GM12878 (cell line): Measurements from ENCODE around the gene PLXNC1. TPM values are rescaled to one million over a fixed set of nuclear protein-coding genes. Genes with fewer than 3 reads are reported as not detected.

Source experiments
- ATAC-seq: fragments of 200-7000 bp; cut with Tn5 transposase; 3 replicates; pipeline ENCODE4 v1.9.1; 2020; ENCODE audit warnings: mild to moderate bottlenecking, moderate library complexity
- BruUV-seq: library from RNA; stranded (reverse); fragments of 400-500 nt; replicated peaks from 2 replicates; lab custom pipeline; 2021; lab: Mats Ljungman, UMichigan
- CTCF ChIA-PET: fragments of 300-600 bp; sonication (Branson Sonifier 250); formaldehyde crosslinking; extraction: SDS; loops from one replicate; lab custom pipeline; 2021; ENCODE audit warnings: inconsistent platforms; lab: Yijun Ruan, JAX
- POLR2A ChIA-PET: fragments of 350-600 bp; formaldehyde crosslinking; extraction: SDS; loops from one replicate; lab custom pipeline; 2021; ENCODE audit warnings: inconsistent platforms; lab: Charles Lee
- RAD21 ChIA-PET: fragments of 300-600 bp; sonication (Branson Sonifier 250); formaldehyde crosslinking; loops from one replicate; lab custom pipeline; 2023; ENCODE audit warnings: antibody characterized with exemption; ENCODE audit not compliant: unreplicated experiment; lab: Charles Lee
- SMC1A ChIA-PET: fragments of 300-600 bp; sonication (Branson Sonifier 250); formaldehyde crosslinking; loops from one replicate; lab custom pipeline; 2023; ENCODE audit not compliant: unreplicated experiment, uncharacterized antibody; lab: Charles Lee
- DNase-seq: peaks from one replicate; pipeline ENCODE4 v3.0.0-alpha.2; 2011; ENCODE audit warnings: low read depth, low spot score
- FAIRE-seq: peaks from 3 replicates; lab custom pipeline; 2011; peaks lifted over from hg19 to GRCh38; lab: Jason Lieb, UNC
- H2AFZ ChIP-seq: 2 replicates; pipeline ENCODE4 v1.6.0; 2011; ENCODE audit warnings: low read depth, low read length, control low read depth; ENCODE audit not compliant: control insufficient read depth
- H3K27ac ChIP-seq: 2 replicates; pipeline ENCODE4 v1.5.1; 2011; ENCODE audit warnings: control low read depth; ENCODE audit not compliant: control insufficient read depth, insufficient read depth
- H3K27me3 ChIP-seq, 2 experiments: replicated peaks in 1 of 2; 2 replicates each; pipeline versions ENCODE4 v1.6.0 to v1.6.1; 2011; ENCODE audit warnings: low read length in 1 of 2; ENCODE audit not compliant: control insufficient read depth in 2 of 2, insufficient read depth in 2 of 2
- H3K36me3 ChIP-seq, 2 experiments: 2 replicates each; pipeline ENCODE4 v1.5.1; 2011; ENCODE audit warnings: low read length in 1 of 2; ENCODE audit not compliant: control insufficient read depth in 2 of 2, insufficient read depth in 2 of 2
- H3K4me1 ChIP-seq: 2 replicates; pipeline ENCODE4 v1.6.1; 2011; ENCODE audit warnings: mild to moderate bottlenecking, low read length, moderate library complexity, mixed read lengths; ENCODE audit not compliant: control insufficient read depth, insufficient read depth
- H3K4me2 ChIP-seq: 2 replicates; pipeline ENCODE4 v1.6.0; 2011; ENCODE audit warnings: control low read depth; ENCODE audit not compliant: control insufficient read depth, insufficient read depth
- H3K4me3 ChIP-seq: fragments of 200-600 bp; sonication (generic); 2 replicates; pipeline ENCODE4 v1.5.1; 2016
- H3K79me2 ChIP-seq: 2 replicates; pipeline ENCODE4 v1.6.0; 2011; ENCODE audit warnings: low read length; ENCODE audit not compliant: control insufficient read depth, insufficient read depth
- H3K9ac ChIP-seq: 2 replicates; pipeline ENCODE4 v1.8.0; 2011; ENCODE audit warnings: low read length, control low read depth, mixed read lengths; ENCODE audit not compliant: control insufficient read depth, insufficient read depth
- H3K9me3 ChIP-seq: replicated peaks from 3 replicates; pipeline ENCODE4 v1.5.1; 2011; ENCODE audit warnings: mild to moderate bottlenecking, low read length; ENCODE audit not compliant: control insufficient read depth, insufficient read depth
- H4K20me1 ChIP-seq: 2 replicates; pipeline ENCODE4 v1.6.0; 2011; ENCODE audit not compliant: control insufficient read depth, insufficient read depth
- ASH2L ChIP-seq: fragments of 300-600, 200-600 bp; sonication (generic); IDR thresholded peaks from 2 replicates; pipeline ENCODE4 v1.6.1; 2017; ENCODE audit warnings: low read depth, mild to moderate bottlenecking, borderline replicate concordance
- ATF3 ChIP-seq: IDR thresholded peaks from 2 replicates; pipeline ENCODE4 v1.6.1; 2011; ENCODE audit warnings: low read depth, mild to moderate bottlenecking, low read length, moderate library complexity, borderline replicate concordance; ENCODE audit errors: extremely low read depth
- CEBPZ ChIP-seq: fragments of 150-350 bp; IDR thresholded peaks from 2 replicates; pipeline ENCODE4 v1.6.1; 2016; ENCODE audit warnings: low read depth, low read length
- CREM ChIP-seq: IDR thresholded peaks from 2 replicates; pipeline ENCODE4 v1.6.1; 2014; ENCODE audit warnings: antibody characterized with exemption, low read depth
- IRF3 ChIP-seq: fragments of 450-650 bp; IDR thresholded peaks from 2 replicates; pipeline ENCODE4 v1.6.1; 2014; ENCODE audit warnings: mild to moderate bottlenecking
- JUND ChIP-seq: IDR thresholded peaks from 2 replicates; pipeline ENCODE4 v1.6.1; 2012; ENCODE audit warnings: low read depth, mild to moderate bottlenecking, low read length, improper control_type of control experiment, moderate library complexity
- KAT2A ChIP-seq: conservative IDR thresholded peaks from 2 replicates; pipeline ENCODE4 v1.6.1; 2011; ENCODE audit warnings: low read depth, low read length; ENCODE audit not compliant: control insufficient read depth
- NFYB ChIP-seq: IDR thresholded peaks from 2 replicates; pipeline ENCODE4 v1.6.1; 2011; ENCODE audit warnings: low read depth, mild to moderate bottlenecking, low read length, improper control_type of control experiment, moderate library complexity; ENCODE audit not compliant: insufficient read depth
- NKRF ChIP-seq: fragments of 450-650 bp; conservative IDR thresholded peaks from 2 replicates; pipeline ENCODE4 v1.6.1; 2017; ENCODE audit warnings: mild to moderate bottlenecking, moderate library complexity
- SP1 ChIP-seq: IDR thresholded peaks from one replicate; pipeline ENCODE4 v1.6.1; 2011; ENCODE audit warnings: low read depth, low read length
- STAT1 ChIP-seq: fragments of 450-650 bp; conservative IDR thresholded peaks from 2 replicates; pipeline ENCODE4 v1.6.1; 2014; ENCODE audit warnings: antibody characterized with exemption, mild to moderate bottlenecking
- USF1 ChIP-seq: IDR thresholded peaks from 2 replicates; pipeline ENCODE4 v1.6.1; 2011; ENCODE audit warnings: borderline replicate concordance, low read depth, mild to moderate bottlenecking, moderate library complexity, mixed read lengths, low read length; ENCODE audit not compliant: insufficient read depth; ENCODE audit errors: extremely low read length
- ZZZ3 ChIP-seq: IDR thresholded peaks from 2 replicates; pipeline ENCODE4 v1.6.1; 2011; ENCODE audit warnings: low read depth; ENCODE audit not compliant: control insufficient read depth, insufficient read length
- WGBS: methylation state at CpG from one replicate; pipeline ENCODE4 v1.1.6; 2016; ENCODE audit warnings: low lambda C conversion rate; ENCODE audit not compliant: insufficient replicate concordance, insufficient coverage; ENCODE audit errors: missing lambda C conversion rate; 5-methylcytosine and 5-hydroxymethylcytosine counted together
- in situ Hi-C: fragments of 300-500 bp; cut with MboI; formaldehyde crosslinking; loops from 9 replicates; pipeline ENCODE4 v1.14.3; 2018; ENCODE audit warnings: mixed read lengths
- intact Hi-C: fragments of 100-400 bp; cut with micrococcal nuclease; formaldehyde crosslinking; loops from one replicate; pipeline ENCODE4 v1.14.2; 2022; ENCODE audit not compliant: unreplicated experiment
- polyA plus RNA-seq, 11 experiments: library from polyadenylated mRNA; depleted of rRNA in 4 of 11; unstranded in 6 of 11; stranded (reverse) in 5 of 11; fragments of >200 nt; fragmentation: Nextera tagmentation in 4 of 11; fragmentation: Illumina TruSeq in 1 of 11; extraction: Ambion mirVana in 4 of 11; extraction: Trizol in 1 of 11; gene quantifications; 1 replicate in 1 of 11; 2 replicates in 10 of 11; pipeline versions ENCODE4 v1.2.1 to v1.2.3, GENCODE V29; 2011 to 2016; ENCODE audit warnings: inconsistent platforms in 2 of 11, missing spikeins in 2 of 11, low read depth in 1 of 11
- total RNA-seq, 4 experiments: library from RNA; depleted of rRNA in 3 of 4; stranded (reverse); fragments of >200 nt in 3 of 4; fragmentation: Illumina TruSeq in 1 of 4; extraction: Trizol in 1 of 4; gene quantifications; 2 replicates each; pipeline versions ENCODE4 v1.2.1 to v1.2.3, GENCODE V29; 2013 to 2021

The PLXNC1 gene
- total and polyA plus RNA-seq, 10 of the 15 experiments (the other 5 are each of a cell fraction or from before 2014, with no cell fraction given): 5.2 to 41.2 (median 24.6) TPM

- 100% methylated on average over 1 of the region's 1 CpG for WGBS
- ATAC-seq (no peak), FAIRE-seq (no peak), DNase-seq (no peak)
- peaks cover 23% of the 10 kb centered on the region for H3K4me1 ChIP-seq
- no peak overlapping the region for H3K4me2 ChIP-seq
- no peak overlapping the region for H2AFZ ChIP-seq
- ChIA-PET POLR2A (interaction anchor here (0.5 to 1.0 kb wide), 2 partner anchors 15 to 115 kb away, joined by 3 to 4 read pairs; no protein-coding TSS in a partner anchor), SMC1A (interaction anchor here (0.9 to 4.4 kb wide), 12 partner anchors 12 to 244 kb away, joined by 3 to 39 read pairs (median 4); no protein-coding TSS in a partner anchor), RAD21 (interaction anchor here (1.7 to 2.3 kb wide), 3 partner anchors 13 to 18 kb away, joined by 7 to 11 read pairs (median 7); no protein-coding TSS in a partner anchor), CTCF (interaction anchor here (0.7 to 2.3 kb wide), 6 partner anchors 8 to 40 kb away, joined by 3 to 11 read pairs (median 3); no protein-coding TSS in a partner anchor)
- H3K27me3 ChIP-seq: no peaks in the 10 kb centered on the region
- in situ Hi-C loops: no loop called here
- H3K9me3 ChIP-seq: peaks cover 12% of the 10 kb centered on the region; the same call in 2 of the 3 replicates
- H3K36me3 ChIP-seq: peaks cover 1 to 22% of the 10 kb centered on the region in 2 experiments; a peak in 3 of 4 replicates
- no peaks in the 10 kb centered on the region; the same call in 1 of the 2 replicates for H3K79me2 ChIP-seq
- BruUV-seq: no TSS peak
- no peaks in the 10 kb centered on the region for H4K20me1 ChIP-seq
- no peak overlapping the region for H3K4me3 ChIP-seq
- H3K9ac ChIP-seq: no peak overlapping the region
- intact Hi-C loops: no loop called here
- no peak overlapping the region for H3K27ac ChIP-seq
- TF ChIP-seq ATF3 (no peak), ZZZ3 (no peak), SP1 (no peak), ASH2L (no peak), IRF3 (no peak), STAT1 (no peak), JUND (no peak), CREM (no peak), USF1 (no peak), KAT2A (no peak), CEBPZ (no peak), NFYB (no peak), NKRF (no peak)
Measured at GRCh38 chr12:94191811-94192210, 43.4 kb downstream of the PLXNC1 start.
